ENCODE results near the gene CHAF1A. TPM values are rescaled to one million over a fixed set of nuclear protein-coding genes. Genes with fewer than 3 reads are reported as not detected.

The CHAF1A gene
- total and polyA plus RNA-seq, 2 experiments from 2014 or later: 113 to 125 TPM

DNA sequence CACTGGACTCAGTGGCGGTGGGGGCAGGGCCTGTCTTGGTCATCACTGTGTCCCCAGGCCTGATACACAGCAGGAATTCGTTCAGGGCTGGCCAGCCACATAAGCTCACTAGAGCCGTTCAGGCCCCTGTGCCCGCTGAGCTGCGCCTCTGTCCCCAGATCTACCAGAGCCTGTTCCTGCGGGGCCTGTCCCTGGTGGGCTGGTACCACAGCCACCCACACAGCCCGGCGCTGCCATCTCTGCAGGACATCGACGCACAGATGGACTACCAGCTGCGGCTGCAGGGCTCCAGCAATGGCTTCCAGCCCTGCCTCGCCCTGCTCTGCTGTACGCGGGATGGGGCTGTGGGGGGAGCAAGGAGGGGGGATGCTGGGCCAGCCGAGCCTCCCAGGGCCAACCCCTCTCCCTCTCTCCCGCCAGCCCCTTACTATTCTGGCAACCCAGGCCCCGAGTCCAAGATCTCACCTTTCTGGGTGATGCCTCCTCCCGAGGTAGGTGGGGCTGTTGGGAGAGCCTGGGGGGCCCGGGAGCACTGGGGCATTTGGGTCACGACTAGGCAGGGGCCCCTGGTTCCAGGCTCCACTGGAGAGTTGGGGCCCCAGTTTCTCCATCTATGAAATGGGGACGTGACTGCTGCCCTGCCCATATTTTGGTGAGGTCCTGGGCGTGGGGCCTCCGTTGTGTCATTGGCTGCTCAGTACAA lies 45.2 kb upstream of the CHAF1A start:
- Mint-ChIP-seq H3K4me3 (no peak overlapping the region), H3K36me3 (ENCODE audit: low read depth) (peaks cover 18% of the 10 kb centered on the region; the same call in 2 of the 3 replicates), H3K4me1 (peaks cover 9% of the 10 kb centered on the region; the same call in 1 of the 3 replicates), H3K9me3 (no peaks in the 10 kb centered on the region), H3K27ac (no peak overlapping the region), H3K27me3 (ENCODE audit: insufficient read depth, low read depth, poor library complexity) (peaks cover 17% of the 10 kb centered on the region)
- H3K27me3 ChIP-seq (ENCODE audit: insufficient read depth): no peaks in the 10 kb centered on the region
- no peak overlapping the region for H3K27ac ChIP-seq (ENCODE audit: low read depth)
- H3K4me3 ChIP-seq: no peak overlapping the region
- no peaks in the 10 kb centered on the region for H3K36me3 ChIP-seq (ENCODE audit: insufficient read depth)
- no peaks in the 10 kb centered on the region for H3K79me2 ChIP-seq (replicated peaks; ENCODE audit: insufficient read depth)
- no peak overlapping the region for H3K4me2 ChIP-seq
- no peak for ATAC-seq
- H3K9me2 ChIP-seq (ENCODE audit: insufficient read depth): no peaks in the 10 kb centered on the region
- H3K4me1 ChIP-seq (ENCODE audit: insufficient read depth): no peaks in the 10 kb centered on the region; the same call in 1 of the 2 replicates
- peaks cover 20% of the 10 kb centered on the region for H3F3A ChIP-seq (replicated peaks; ENCODE audit: low read depth)
- H2AFZ ChIP-seq: no peak overlapping the region
- TF ChIP-seq ZNF331 (CRISPR knock-in tag; IDR thresholded peaks at IDR 0.05; ENCODE audit: low read depth) (no peak), NANOG (IDR thresholded peaks at IDR 0.05; ENCODE audit: borderline replicate concordance) (no peak), POLR2AphosphoS5 (IDR thresholded peaks at IDR 0.05; ENCODE audit: low read depth) (no peak), EZH2phosphoT487 (IDR thresholded peaks at IDR 0.05; ENCODE audit: unreplicated experiment) (no peak), ZNF114 (CRISPR knock-in tag; IDR thresholded peaks at IDR 0.05) (no peak)
- TF ChIP-seq, protein P1, sequence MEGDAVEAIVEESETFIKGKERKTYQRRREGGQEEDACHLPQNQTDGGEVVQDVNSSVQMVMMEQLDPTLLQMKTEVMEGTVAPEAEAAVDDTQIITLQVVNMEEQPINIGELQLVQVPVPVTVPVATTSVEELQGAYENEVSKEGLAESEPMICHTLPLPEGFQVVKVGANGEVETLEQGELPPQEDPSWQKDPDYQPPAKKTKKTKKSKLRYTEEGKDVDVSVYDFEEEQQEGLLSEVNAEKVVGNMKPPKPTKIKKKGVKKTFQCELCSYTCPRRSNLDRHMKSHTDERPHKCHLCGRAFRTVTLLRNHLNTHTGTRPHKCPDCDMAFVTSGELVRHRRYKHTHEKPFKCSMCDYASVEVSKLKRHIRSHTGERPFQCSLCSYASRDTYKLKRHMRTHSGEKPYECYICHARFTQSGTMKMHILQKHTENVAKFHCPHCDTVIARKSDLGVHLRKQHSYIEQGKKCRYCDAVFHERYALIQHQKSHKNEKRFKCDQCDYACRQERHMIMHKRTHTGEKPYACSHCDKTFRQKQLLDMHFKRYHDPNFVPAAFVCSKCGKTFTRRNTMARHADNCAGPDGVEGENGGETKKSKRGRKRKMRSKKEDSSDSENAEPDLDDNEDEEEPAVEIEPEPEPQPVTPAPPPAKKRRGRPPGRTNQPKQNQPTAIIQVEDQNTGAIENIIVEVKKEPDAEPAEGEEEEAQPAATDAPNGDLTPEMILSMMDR (conservative IDR thresholded peaks at IDR 0.05; ENCODE audit: low read depth in 2 of 2): no peak
- peaks cover 6% of the 10 kb centered on the region; the same call in 1 of the 2 replicates for H4K20me1 ChIP-seq (replicated peaks; ENCODE audit: insufficient read depth)
- DNase-seq (ENCODE audit: low spot score): no peak

DNA sequence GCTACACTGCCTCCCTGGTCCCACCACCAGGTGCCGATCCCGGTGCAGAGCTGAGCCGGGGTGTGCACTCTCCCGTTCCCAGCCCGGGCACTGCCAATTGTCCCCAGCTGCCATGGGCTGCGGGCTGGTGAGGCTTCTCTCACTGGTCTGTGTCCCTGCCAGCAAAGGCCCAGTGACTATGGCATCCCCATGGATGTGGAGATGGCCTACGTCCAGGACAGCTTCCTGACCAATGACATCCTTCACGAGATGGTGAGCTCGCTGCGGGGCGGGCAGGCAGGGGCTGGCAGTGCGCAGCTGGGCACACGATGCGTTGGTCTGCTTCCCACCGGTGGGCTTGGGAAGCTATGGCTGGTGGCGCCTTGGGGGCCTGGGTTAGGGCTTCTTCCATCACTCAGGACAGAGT lies 44.5 kb upstream of the CHAF1A start:
- Histone ChIP-seq H3K27me3 (ENCODE audit: insufficient read depth) (no peaks in the 10 kb centered on the region), H3F3A (replicated peaks; ENCODE audit: low read depth) (peaks cover 21% of the 10 kb centered on the region), H3K27ac (ENCODE audit: low read depth) (no peak overlapping the region), H4K20me1 (replicated peaks; ENCODE audit: insufficient read depth) (peaks cover 4% of the 10 kb centered on the region; the same call in 1 of the 2 replicates), H2AFZ (no peak overlapping the region), H3K36me3 (ENCODE audit: insufficient read depth) (no peaks in the 10 kb centered on the region), H3K4me2 (no peak overlapping the region), H3K79me2 (replicated peaks; ENCODE audit: insufficient read depth) (no peaks in the 10 kb centered on the region), H3K4me3 (no peak overlapping the region), H3K9me2 (ENCODE audit: insufficient read depth) (no peaks in the 10 kb centered on the region), H3K4me1 (ENCODE audit: insufficient read depth) (no peaks in the 10 kb centered on the region; the same call in 1 of the 2 replicates)
- TF ChIP-seq POLR2AphosphoS5 (IDR thresholded peaks at IDR 0.05; ENCODE audit: low read depth): peak; percentile 15; the same call in 1 of the 2 replicates
- no peak for TF ChIP-seq EZH2phosphoT487 (IDR thresholded peaks at IDR 0.05; ENCODE audit: unreplicated experiment)
- no peak for TF ChIP-seq ZNF114 (CRISPR knock-in tag; IDR thresholded peaks at IDR 0.05)
- TF ChIP-seq JUNB (IDR thresholded peaks at IDR 0.05; ENCODE audit: unreplicated experiment): no peak
- no peak for TF ChIP-seq EZH2 (IDR thresholded peaks at IDR 0.05; ENCODE audit: low read depth, unreplicated experiment)
- TF ChIP-seq CREB1 (CRISPR knock-in tag; IDR thresholded peaks at IDR 0.05; ENCODE audit: low read depth): no peak
- TF ChIP-seq, protein P2, sequence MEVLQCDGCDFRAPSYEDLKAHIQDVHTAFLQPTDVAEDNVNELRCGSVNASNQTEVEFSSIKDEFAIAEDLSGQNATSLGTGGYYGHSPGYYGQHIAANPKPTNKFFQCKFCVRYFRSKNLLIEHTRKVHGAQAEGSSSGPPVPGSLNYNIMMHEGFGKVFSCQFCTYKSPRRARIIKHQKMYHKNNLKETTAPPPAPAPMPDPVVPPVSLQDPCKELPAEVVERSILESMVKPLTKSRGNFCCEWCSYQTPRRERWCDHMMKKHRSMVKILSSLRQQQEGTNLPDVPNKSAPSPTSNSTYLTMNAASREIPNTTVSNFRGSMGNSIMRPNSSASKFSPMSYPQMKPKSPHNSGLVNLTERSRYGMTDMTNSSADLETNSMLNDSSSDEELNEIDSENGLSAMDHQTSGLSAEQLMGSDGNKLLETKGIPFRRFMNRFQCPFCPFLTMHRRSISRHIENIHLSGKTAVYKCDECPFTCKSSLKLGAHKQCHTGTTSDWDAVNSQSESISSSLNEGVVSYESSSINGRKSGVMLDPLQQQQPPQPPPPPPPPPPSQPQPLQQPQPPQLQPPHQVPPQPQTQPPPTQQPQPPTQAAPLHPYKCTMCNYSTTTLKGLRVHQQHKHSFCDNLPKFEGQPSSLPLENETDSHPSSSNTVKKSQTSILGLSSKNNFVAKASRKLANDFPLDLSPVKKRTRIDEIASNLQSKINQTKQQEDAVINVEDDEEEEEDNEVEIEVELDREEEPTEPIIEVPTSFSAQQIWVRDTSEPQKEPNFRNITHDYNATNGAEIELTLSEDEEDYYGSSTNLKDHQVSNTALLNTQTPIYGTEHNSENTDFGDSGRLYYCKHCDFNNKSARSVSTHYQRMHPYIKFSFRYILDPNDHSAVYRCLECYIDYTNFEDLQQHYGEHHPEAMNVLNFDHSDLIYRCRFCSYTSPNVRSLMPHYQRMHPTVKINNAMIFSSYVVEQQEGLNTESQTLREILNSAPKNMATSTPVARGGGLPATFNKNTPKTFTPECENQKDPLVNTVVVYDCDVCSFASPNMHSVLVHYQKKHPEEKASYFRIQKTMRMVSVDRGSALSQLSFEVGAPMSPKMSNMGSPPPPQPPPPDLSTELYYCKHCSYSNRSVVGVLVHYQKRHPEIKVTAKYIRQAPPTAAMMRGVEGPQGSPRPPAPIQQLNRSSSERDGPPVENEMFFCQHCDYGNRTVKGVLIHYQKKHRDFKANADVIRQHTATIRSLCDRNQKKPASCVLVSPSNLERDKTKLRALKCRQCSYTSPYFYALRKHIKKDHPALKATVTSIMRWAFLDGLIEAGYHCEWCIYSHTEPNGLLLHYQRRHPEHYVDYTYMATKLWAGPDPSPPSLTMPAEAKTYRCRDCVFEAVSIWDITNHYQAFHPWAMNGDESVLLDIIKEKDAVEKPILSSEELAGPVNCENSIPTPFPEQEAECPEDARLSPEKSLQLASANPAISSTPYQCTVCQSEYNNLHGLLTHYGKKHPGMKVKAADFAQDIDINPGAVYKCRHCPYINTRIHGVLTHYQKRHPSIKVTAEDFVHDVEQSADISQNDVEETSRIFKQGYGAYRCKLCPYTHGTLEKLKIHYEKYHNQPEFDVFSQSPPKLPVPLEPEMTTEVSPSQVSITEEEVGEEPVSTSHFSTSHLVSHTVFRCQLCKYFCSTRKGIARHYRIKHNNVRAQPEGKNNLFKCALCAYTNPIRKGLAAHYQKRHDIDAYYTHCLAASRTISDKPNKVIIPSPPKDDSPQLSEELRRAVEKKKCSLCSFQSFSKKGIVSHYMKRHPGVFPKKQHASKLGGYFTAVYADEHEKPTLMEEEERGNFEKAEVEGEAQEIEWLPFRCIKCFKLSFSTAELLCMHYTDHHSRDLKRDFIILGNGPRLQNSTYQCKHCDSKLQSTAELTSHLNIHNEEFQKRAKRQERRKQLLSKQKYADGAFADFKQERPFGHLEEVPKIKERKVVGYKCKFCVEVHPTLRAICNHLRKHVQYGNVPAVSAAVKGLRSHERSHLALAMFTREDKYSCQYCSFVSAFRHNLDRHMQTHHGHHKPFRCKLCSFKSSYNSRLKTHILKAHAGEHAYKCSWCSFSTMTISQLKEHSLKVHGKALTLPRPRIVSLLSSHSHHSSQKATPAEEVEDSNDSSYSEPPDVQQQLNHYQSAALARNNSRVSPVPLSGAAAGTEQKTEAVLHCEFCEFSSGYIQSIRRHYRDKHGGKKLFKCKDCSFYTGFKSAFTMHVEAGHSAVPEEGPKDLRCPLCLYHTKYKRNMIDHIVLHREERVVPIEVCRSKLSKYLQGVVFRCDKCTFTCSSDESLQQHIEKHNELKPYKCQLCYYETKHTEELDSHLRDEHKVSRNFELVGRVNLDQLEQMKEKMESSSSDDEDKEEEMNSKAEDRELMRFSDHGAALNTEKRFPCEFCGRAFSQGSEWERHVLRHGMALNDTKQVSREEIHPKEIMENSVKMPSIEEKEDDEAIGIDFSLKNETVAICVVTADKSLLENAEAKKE (CRISPR knock-in tag; IDR thresholded peaks at IDR 0.05): no peak
- TF ChIP-seq, protein P3, sequence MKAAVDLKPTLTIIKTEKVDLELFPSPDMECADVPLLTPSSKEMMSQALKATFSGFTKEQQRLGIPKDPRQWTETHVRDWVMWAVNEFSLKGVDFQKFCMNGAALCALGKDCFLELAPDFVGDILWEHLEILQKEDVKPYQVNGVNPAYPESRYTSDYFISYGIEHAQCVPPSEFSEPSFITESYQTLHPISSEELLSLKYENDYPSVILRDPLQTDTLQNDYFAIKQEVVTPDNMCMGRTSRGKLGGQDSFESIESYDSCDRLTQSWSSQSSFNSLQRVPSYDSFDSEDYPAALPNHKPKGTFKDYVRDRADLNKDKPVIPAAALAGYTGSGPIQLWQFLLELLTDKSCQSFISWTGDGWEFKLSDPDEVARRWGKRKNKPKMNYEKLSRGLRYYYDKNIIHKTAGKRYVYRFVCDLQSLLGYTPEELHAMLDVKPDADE (IDR thresholded peaks at IDR 0.05): no peak
- TF ChIP-seq NANOG (IDR thresholded peaks at IDR 0.05; ENCODE audit: borderline replicate concordance): no peak
- H3K27me3 Mint-ChIP-seq (ENCODE audit: insufficient read depth, low read depth, poor library complexity): peaks cover 19% of the 10 kb centered on the region
- peaks cover 7% of the 10 kb centered on the region; the same call in 1 of the 3 replicates for H3K4me1 Mint-ChIP-seq
- H3K4me3 Mint-ChIP-seq: no peak overlapping the region
- no peak overlapping the region for H3K27ac Mint-ChIP-seq
- H3K36me3 Mint-ChIP-seq (ENCODE audit: low read depth): peaks cover 18% of the 10 kb centered on the region; the same call in 2 of the 3 replicates
- H3K9me3 Mint-ChIP-seq: no peaks in the 10 kb centered on the region
- no peak for ATAC-seq
- no peak for DNase-seq (ENCODE audit: low spot score)

All from GM23338 (cell line).